Heart left ventricle (tissue), 16 donors: ENCODE results near the gene INF2. TPM values are rescaled to one million over a fixed set of nuclear protein-coding genes. Genes with fewer than 3 reads are reported as not detected.

Experiments used
- ATAC-seq, 4 donors: fragments of 200-7000 bp; cut with Tn5 transposase; one replicate each; pipeline ENCODE4 v1.9.1; 2020 to 2022; ENCODE audit warnings: moderate library complexity in 4 of 4, mild to moderate bottlenecking in 3 of 4, moderate number of reproducible peaks in 1 of 4
- DNase-seq, 5 donors: peaks; one replicate each; pipeline ENCODE4 v3.0.0-alpha.2; 2020
- H3K27ac ChIP-seq, 12 donors: fragments of 200-600 bp; sonication (generic) in 4 of 12; one replicate each; pipeline versions ENCODE4 v1.5.0 to v1.8.0; 2016 to 2022; ENCODE audit warnings: mild to moderate bottlenecking in 2 of 12
- H3K27me3 ChIP-seq, 9 donors: fragments of 200-600 bp; sonication (generic) in 2 of 9; one replicate each; pipeline versions ENCODE4 v1.5.1 to v1.8.0; 2016 to 2022; ENCODE audit warnings: mild to moderate bottlenecking in 3 of 9
- H3K36me3 ChIP-seq, 9 donors: fragments of 200-600 bp; sonication (generic) in 2 of 9; one replicate each; pipeline versions ENCODE4 v1.5.0 to v1.8.0; 2018 to 2022; ENCODE audit warnings: mild to moderate bottlenecking in 2 of 9
- H3K4me1 ChIP-seq, 12 donors: fragments of 200-600 bp; sonication (generic) in 4 of 12; one replicate each; pipeline versions ENCODE4 v1.5.0 to v1.8.0; 2016 to 2022; ENCODE audit warnings: mild to moderate bottlenecking in 3 of 12
- H3K4me3 ChIP-seq, 12 donors: fragments of 200-600 bp; sonication (generic) in 4 of 12; one replicate each; pipeline versions ENCODE4 v1.5.0 to v1.8.0; 2017 to 2022; ENCODE audit warnings: mild to moderate bottlenecking in 9 of 12, moderate library complexity in 4 of 12
- H3K9me3 ChIP-seq, 12 donors: fragments of 200-600 bp; sonication (generic) in 4 of 12; one replicate each; pipeline versions ENCODE4 v1.5.0 to v1.8.0; 2016 to 2022; ENCODE audit warnings: mild to moderate bottlenecking in 1 of 12
- CTCF ChIP-seq, 12 donors: fragments of 200-600 bp; sonication (generic) in 4 of 12; IDR thresholded peaks; one replicate each; pipeline versions ENCODE4 v1.5.0 to v1.8.0; 2018 to 2022; ENCODE audit warnings: antibody characterized with exemption in 12 of 12, mild to moderate bottlenecking in 5 of 12
- POLR2A ChIP-seq, 2 donors: fragments of 450-650 bp; IDR thresholded peaks; one replicate each; pipeline ENCODE4 v1.6.1; 2017; ENCODE audit warnings: antibody characterized with exemption in 2 of 2, mild to moderate bottlenecking in 2 of 2, moderate library complexity in 2 of 2
- WGBS, 4 donors: extraction: QIAGEN DNeasy Blood & Tissue Kit in 2 of 4; methylation state at CpG; one replicate each; pipeline versions ENCODE4 v1.1.5 to v1.1.7; 2013 to 2018; 5-methylcytosine and 5-hydroxymethylcytosine counted together
- intact Hi-C, 10 donors: fragments of 100-400 bp; cut with DNase I; formaldehyde crosslinking; loops; one replicate each; pipeline versions ENCODE4 v1.11.1 to v1.14.2; 2022
- polyA plus RNA-seq, 2 donors: library from polyadenylated mRNA; stranded (reverse); fragments of 200-250 nt; gene quantifications; one replicate each; pipeline ENCODE4 v1.2.3, GENCODE V29; 2013
- total RNA-seq, 9 donors: library from RNA; depleted of rRNA in 2 of 9; stranded (reverse); fragments of >200 nt in 2 of 9; fragmentation: NEBNext Ultra II Directional in 3 of 9; extraction: Animal tissue kit (Norgen Biotek cat#: 25700) in 3 of 9; gene quantifications; one replicate each; pipeline versions ENCODE4 v1.1.0 to v1.2.4, GENCODE V29; 2016 to 2023
- donor health status: ischemic (EF 13 %, LVEDD 7.1; RV severe dilation, severe dysfunction).
- donor health status: healthy with polysubstance abuse.
- donor health status: DM: no; HTN: yes; CAD: no.
- donor health status: DM: no; HTN: no; CAD: no.
- donor health status: ischemic (EF 25% LVEDD 6.9; RV normal size, moderate dysfunction).
- donor health status: ischemic (EF 25% LVEDD 5.7; RV mildly dilated, moderate dysfunction).
- donor health status: healthy.
- donor health status: DM: yes; HTN: yes; CAD: no.
- donor health status: ischemic (EF 35%, LVEDD 5.7; RV mildly dilated, moderate dysfunction).
- donor health status: nonischemic (EF 11% LVEDD 7.7; RV severe dilation, severe dysfunction).
- donor health status: DM: yes; HTN: yes; CAD: no.
- donor health status: PGD.
- donor health status: ischemic (EF 29% LVEDD 5.4; RV normal size, mild dysfunction).
- donor health status: nonischemic (EF 23%, LVEDD 6.1; RV moderate dilation, normal function).

Gene INF2
- total and polyA plus RNA-seq, 11 donors = 26.0 to 58.9 (median 28.8) TPM

DNA sequence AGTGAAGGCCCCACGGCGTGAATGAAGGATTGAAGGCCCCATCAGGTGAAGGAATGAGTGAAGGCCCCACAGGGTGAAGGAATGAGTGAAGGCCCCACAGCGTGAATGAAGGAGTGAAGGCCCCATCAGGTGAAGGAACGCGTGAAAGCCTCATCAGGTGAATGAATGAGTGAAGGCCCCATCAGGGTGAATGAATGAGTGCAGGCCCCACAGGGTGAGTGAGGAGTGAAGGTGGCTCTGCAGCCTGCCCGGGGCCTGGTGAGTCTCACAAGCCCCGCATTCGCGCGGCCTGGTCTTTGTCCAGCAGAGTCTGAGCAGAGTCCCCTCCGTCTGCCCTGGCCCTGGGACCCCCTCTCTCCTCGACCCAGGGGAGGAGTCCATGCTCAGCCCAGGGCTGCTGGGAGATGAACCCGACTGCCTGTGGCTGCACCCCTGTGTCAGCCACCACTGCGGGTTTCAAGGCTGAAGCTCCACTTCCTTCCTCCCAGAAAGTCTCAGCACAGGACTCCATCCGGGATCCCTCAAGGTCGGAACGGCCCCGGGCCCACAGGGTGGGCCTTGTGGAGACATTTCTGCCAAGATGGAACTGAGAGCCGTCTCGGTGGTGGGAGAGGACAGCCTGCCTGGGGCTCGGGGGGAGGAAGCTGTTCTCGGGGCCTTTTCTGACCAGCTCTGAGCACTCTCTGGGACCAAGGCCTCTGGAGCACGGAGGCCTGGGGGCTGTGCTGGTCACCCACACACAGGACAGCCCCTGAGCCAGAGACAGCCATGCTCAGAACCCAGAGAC lies 47.5 kb upstream of the INF2 start:
- peaks cover 0 to 19% (median 0%) of the 10 kb centered on the region in 12 donors for H3K4me1 ChIP-seq
- no peak overlapping the region for H3K27ac ChIP-seq
- peaks cover 0 to 7% (median 0%) of the 10 kb centered on the region in 12 donors for H3K9me3 ChIP-seq
- TF ChIP-seq POLR2A (IDR thresholded peaks at IDR 0.05) (no peak), CTCF (IDR thresholded peaks at IDR 0.05) (no peak)
- no peaks in the 10 kb centered on the region for H3K36me3 ChIP-seq
- H3K4me3 ChIP-seq = no peak overlapping the region
- WGBS, 4 donors = 68 to 80% (median 71%) methylated on average over 20 to 23 of the region's 23 CpGs
- peaks cover 0 to 18% (median under 1%) of the 10 kb centered on the region in 9 donors for H3K27me3 ChIP-seq
- intact Hi-C loops = loop anchor here in 9 of 10 donors (2.0 to 10.0 kb wide), 7 partner anchors 75 to 567 kb away; partner anchors contain the start of gene KIF26A (in 4 of the 9)
- ATAC-seq = peak in 2 of 4 donors; percentile 11 to 21
- no peak for DNase-seq

- intact Hi-C loops = loop anchor here in 8 of 10 donors (5.0 to 10.0 kb wide), 6 partner anchors 75 to 568 kb away; partner anchors contain the start of gene KIF26A (in 4 of the 8)
- DNase-seq (no peak), ATAC-seq (no peak)
- Histone ChIP-seq H3K36me3 (no peaks in the 10 kb centered on the region), H3K27me3 (peaks cover 0 to 18% (median 0%) of the 10 kb centered on the region in 9 donors), H3K27ac (no peak overlapping the region), H3K4me1 (peaks cover 0 to 25% (median 0%) of the 10 kb centered on the region in 12 donors), H3K4me3 (no peak overlapping the region), H3K9me3 (peaks cover 0 to 7% (median 0%) of the 10 kb centered on the region in 12 donors)
- 95 to 96% (median 96%) methylated on average over 7 to 9 of the region's 9 CpGs for WGBS, 4 donors
- TF ChIP-seq CTCF (IDR thresholded peaks at IDR 0.05) (no peak), POLR2A (IDR thresholded peaks at IDR 0.05) (no peak)
These were observed 46.9 kb upstream of the INF2 start for GRCh38 chr14:104642540-104642868.

DNA sequence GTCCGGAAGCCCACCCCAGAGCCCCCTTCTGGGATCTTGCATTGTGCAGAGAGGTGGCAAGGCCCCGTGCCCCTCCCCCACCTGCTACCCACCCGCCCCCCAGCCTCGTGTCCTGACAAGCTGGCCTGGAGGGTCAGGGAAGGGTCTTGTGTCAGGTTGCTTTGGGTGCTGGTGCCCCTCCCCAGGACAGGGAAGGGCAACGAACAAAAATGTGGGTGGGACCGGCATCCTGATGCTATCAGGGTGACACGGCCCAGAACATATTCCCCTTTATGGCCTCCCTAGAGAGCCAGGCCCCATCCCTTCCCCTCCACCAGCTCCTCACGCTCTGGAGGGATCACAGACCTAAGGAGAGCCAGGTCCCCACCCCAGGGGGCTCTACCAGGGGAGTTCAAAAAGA lies 46.1 kb upstream of the INF2 start:
- TF ChIP-seq CTCF (IDR thresholded peaks at IDR 0.05) = no peak
- no peak for TF ChIP-seq POLR2A (IDR thresholded peaks at IDR 0.05)
- H3K4me1 ChIP-seq = peaks cover 0 to 25% (median 0%) of the 10 kb centered on the region in 12 donors
- intact Hi-C loops = loop anchor here in 8 of 10 donors (5.0 to 10.0 kb wide), 6 partner anchors 76 to 569 kb away; partner anchors contain the start of gene KIF26A (in 4 of the 8)
- DNase-seq = no peak
- no peaks in the 10 kb centered on the region for H3K36me3 ChIP-seq
- no peak overlapping the region for H3K4me3 ChIP-seq
- no peak for ATAC-seq
- peaks cover 0 to 7% (median 0%) of the 10 kb centered on the region in 12 donors for H3K9me3 ChIP-seq
- WGBS, 4 donors = 60 to 73% (median 68%) methylated on average over 6 to 8 of the region's 8 CpGs
- no peak overlapping the region for H3K27ac ChIP-seq
- H3K27me3 ChIP-seq = peaks cover 0 to 17% (median 0%) of the 10 kb centered on the region in 9 donors

GRCh38 chr14:104644091-104644635 lies 45.3 kb upstream of the INF2 start:
- no peaks in the 10 kb centered on the region for H3K36me3 ChIP-seq
- no peak overlapping the region for H3K4me3 ChIP-seq
- no peak overlapping the region for H3K27ac ChIP-seq
- peaks cover 0 to 11% (median 0%) of the 10 kb centered on the region in 9 donors for H3K27me3 ChIP-seq
- TF ChIP-seq CTCF (IDR thresholded peaks at IDR 0.05) = no peak
- TF ChIP-seq POLR2A (IDR thresholded peaks at IDR 0.05) = no peak
- ATAC-seq (no peak), DNase-seq (no peak)
- WGBS, 4 donors = 86 to 93% (median 88%) methylated on average over 12 of the region's 12 CpGs
- H3K4me1 ChIP-seq = peaks cover 0 to 25% (median 0%) of the 10 kb centered on the region in 12 donors
- H3K9me3 ChIP-seq = peaks cover 0 to 7% (median 0%) of the 10 kb centered on the region in 12 donors
- intact Hi-C loops = loop anchor here in 8 of 10 donors (5.0 to 10.0 kb wide), 6 partner anchors 77 to 569 kb away; partner anchors contain the start of gene KIF26A (in 4 of the 8)
